HL-60 (cell line): Measurements from ENCODE around the gene ARID1B.

ENCODE experiments used
- CTCF ChIP-seq: IDR thresholded peaks from one replicate; pipeline ENCODE4 v1.5.1; 2011; ENCODE audit warnings: low read length, control low read depth, inconsistent platforms; ENCODE audit not compliant: insufficient read depth
- GABPA ChIP-seq: IDR thresholded peaks from 2 replicates; pipeline ENCODE4 v1.6.1; 2012; ENCODE audit warnings: low read depth
- REST ChIP-seq: IDR thresholded peaks from 2 replicates; pipeline ENCODE4 v1.6.1; 2012; ENCODE audit warnings: low read depth; ENCODE audit not compliant: insufficient replicate concordance

- TF ChIP-seq CTCF = no peak
- TF ChIP-seq REST = no peak
- no peak for TF ChIP-seq GABPA
Observed at GRCh38 chr6:157135691-157136090, 358.5 kb downstream of the ARID1B start.
